ENCODE data around the gene TRIM29.

Gene TRIM29

DNA sequence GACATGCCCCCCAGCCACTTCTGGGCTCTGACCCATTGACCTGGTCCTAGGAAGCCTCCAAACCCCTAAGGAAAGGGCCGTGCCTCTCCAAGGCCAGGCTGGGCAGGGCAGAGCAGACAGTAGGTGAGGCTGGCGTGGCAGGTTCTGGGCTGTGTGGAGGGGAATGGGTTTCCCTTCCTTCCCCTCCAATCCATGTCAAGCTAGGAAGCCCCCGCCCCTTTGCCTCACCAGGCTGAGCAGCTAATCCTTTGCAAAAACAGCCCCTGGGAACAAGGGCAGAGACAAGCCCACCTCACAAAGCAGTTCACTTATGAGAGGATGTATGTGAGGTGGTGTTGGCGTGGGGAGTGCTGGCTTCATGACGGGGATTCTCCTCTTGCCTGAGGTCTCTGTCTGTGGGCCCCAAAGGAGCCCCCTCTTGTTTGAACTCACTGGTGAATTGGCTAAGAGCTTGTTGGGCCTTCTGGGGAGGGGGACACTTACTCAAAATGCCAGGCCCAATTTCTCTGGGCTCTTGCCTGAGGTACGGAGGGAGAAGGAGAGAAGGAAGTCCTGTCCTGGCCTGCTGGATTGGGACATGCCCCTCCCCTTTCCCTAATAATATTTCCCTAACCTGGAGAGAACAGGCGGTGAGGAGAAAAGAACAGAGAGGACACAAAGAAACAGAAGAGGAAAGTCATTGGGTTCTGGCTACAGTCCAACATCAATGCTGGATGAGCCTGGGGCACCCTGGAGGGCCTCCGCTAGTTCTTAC, 1.6 kb upstream of the TRIM29 start:
- DNase-seq (ENCODE audit: low read depth in 1 of 2, low spot score in 1 of 2), result no peak

DNA sequence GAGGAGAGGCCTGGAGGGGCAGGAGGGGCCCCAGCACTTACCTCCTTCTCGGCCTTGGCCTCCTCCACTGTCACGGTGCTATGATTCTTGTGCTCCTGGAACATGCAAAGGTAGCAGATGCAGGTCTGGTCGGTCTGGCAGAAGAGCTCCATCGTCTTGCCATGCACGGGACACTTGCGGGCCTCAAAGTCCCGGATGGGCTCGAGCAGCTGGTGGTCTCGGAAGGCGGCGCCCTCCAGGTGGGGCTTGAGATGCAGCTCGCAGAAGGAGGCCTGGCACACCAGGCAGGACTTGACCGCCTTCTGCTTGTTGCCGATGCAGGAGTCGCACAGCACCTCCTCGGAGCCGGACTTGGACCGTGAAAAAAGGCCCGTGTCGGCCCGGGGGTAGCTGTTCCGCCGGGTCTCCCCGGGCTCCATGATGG, 714 bp downstream of the TRIM29 start:
- DNase-seq (ENCODE audit: low read depth in 1 of 2, low spot score in 1 of 2), result no peak

DNA sequence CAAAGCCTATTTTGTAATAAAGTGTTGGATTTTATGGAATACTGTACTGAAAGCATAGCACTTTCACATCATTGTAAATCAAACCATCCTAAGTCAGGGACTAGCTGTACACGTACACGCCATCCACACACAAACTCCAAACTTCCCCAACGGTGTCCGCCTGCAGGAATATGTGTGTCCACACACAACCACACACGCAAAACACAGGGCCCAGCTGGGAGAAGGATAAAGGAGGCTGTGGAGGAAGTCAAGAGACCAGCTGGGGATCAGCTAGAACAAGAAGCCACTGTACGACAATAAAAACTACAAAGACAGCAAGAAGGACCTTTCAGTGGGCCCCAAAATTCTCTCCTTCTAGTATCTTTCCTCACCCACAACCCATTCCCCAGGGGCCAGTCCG, 1.6 kb downstream of the TRIM29 start:
- DNase-seq (ENCODE audit: low read depth in 1 of 2, low spot score in 1 of 2), result no peak

DNA sequence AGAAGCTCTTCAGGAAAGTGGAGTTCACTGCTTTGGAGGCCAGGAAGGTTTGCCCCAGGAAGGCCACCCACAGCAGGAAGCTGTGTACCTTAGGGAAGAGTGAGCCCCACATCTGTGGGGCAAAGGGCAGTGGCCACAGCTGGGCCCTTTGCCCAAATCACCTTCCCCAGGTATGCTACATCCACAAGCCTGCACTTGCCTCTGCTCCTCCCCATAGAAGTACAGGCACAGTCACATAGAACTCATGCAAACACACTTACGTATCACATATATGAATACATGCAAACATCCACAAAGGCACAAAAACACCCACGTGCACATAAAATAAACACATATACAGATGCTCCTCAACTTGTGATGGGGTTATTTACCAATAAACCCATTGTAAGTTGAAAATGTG, 2.1 kb downstream of the TRIM29 start:
- no peak for DNase-seq (ENCODE audit: low read depth in 1 of 2, low spot score in 1 of 2)

DNA sequence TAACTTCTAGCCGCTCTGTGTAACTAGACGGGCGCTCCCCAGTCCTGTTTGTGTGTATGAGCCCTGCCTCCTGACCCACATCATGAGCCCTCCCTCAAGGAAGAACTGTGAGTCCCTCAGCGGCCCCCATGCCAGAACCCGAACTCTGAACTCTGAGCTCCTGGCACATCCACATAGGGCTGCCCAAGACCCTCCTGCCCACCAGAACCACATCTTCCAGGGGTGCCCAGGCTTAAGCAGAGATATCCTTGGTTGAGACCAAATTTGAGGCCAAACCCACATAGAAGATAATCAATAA, 3.0 kb downstream of the TRIM29 start:
- DNase-seq (ENCODE audit: low read depth in 1 of 2, low spot score in 1 of 2), result no peak

DNA sequence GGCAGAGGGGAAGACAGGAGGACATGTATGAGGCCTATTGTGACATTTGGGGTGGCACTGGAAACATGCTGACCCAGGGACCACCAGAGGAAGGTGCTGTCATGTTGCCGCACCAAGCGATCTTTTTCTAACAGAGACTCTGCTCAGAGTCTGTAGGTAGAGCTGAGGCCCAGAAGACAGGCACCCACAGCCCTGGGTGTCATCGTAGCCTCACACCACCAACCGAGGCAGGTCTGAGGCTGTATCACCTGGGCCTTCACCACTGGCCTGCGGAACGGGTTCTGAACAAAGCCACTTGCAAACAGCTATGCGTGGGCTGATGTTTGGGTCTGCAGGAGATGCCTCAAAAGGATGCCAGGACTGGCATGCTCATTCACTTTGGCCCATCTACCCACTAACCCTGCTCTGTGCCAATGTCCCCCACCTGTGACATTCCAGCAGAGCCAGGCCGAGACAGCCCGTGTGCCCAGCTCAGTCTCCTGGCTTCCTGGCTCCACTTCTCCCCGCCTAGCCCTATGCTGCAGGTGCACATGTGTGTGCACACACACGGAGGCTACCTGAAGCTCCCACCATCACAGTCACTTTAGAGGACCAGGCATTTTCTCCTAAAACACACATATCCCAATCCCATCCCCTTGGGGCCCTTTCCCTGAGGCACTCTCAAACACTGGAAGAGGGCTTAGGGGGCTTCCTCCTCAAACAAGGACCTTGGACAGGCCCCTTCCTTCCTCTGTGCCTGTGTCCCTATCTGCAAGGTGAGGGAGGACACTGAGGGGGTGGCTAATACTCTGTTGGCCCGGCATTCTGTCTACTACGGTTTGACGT, 3.6 kb downstream of the TRIM29 start:
- no peak for DNase-seq (ENCODE audit: low read depth in 1 of 2, low spot score in 1 of 2)

DNA sequence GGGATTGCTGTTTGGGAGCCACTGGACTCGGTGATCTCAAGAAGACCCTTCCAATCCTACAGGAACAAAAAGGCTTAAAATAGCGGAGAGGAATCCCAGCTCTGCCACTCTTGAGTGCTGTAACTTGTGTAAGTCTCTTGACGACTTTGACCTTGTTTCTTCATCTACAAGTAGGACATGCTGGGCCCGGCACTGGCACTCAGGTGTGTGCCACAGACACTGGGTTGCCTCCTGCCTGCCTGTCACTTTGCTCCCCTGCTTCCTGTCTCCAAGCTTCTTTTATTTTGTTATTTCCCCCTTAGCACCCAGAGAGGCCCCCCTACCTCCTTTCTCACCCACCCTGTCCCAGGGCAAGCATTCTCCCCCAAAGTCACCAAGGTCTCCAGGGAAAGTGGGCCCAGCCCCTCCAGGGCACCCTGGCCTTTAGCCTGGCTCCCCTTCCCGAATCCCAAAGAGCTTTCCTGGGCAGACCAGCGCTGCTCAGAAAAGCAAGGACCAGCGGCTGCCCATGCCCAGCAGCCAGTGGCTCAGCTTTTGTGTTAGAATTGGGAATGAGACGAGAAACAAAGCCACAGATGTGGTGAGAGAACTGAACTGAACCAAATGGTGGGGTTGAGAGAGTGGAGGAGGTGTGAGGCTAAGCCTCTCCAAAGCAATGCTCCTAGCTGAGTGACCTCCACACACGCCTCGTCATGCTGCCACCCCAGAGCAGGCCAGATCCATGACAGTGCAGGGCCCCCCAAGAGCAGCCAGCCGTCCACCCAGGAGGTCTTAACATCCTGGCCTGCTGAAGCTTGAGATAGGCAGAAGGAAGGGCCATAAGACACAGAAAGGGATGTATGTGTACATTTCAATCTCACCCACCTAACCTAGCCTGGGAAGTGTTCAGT, 4.5 kb downstream of the TRIM29 start:
- DNase-seq (ENCODE audit: low read depth in 1 of 2, low spot score in 1 of 2), result no peak

DNA sequence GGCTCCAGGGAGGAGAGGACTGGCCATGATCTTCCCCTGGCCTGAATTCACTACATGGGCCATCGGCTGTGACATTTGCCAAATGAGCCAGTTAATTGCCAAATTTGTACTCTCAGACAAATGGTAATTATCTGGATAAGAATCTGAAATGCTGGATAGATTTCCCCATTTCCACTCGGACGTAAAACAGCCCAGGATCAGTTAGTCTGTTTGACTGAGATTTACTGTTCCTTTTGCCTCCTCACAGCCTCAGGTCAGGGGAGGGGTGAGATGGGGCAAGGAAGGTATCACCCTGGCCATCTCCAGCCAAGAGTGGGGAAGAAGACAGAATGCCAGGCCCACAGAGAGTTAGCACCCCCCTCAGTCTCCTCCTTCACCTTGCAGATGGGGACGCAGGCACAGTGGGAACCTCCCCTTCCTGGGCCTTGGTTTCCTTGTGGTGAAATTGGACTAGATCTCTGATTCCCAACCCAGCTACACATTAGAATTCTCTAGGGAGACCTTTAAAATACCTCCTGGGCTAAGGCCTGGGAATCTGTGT, 5.2 kb downstream of the TRIM29 start:
- no peak for DNase-seq (ENCODE audit: low read depth in 1 of 2, low spot score in 1 of 2)

DNA sequence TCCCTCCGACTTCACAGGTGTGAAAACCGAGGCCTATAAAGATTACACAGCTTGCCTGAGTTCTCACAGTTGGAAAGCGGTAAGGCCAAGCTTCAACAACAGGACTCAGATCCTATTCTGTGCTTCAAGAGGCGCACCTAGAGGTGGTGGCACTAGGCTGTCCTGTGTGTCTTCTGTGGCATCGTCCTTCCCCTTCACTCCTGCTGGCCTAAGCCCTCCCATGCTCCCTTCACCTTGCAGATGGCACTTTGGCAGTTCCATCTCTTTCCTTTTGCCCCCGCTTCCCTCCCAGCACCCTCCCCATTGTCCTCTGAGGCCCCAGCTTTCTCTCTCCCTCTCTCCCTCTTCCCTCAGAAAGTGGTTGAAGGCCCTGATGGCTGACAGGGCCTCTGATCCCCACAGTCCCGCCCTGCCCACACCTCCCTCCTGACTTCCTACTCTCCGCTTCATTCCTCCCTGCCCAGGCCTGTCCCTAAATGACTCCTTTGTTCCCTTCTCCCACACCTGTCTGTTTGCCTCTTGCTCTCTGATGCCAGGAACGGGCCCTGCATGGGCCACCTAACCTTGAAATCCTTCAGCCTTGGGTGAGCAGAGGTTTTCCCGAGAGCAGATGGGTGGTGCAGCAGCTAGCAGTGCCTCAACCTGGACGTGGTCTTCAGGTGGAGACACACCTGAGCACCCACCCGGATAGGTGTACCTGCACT, 5.8 kb downstream of the TRIM29 start:
- DNase-seq (ENCODE audit: low read depth in 1 of 2, low spot score in 1 of 2), result no peak

DNA sequence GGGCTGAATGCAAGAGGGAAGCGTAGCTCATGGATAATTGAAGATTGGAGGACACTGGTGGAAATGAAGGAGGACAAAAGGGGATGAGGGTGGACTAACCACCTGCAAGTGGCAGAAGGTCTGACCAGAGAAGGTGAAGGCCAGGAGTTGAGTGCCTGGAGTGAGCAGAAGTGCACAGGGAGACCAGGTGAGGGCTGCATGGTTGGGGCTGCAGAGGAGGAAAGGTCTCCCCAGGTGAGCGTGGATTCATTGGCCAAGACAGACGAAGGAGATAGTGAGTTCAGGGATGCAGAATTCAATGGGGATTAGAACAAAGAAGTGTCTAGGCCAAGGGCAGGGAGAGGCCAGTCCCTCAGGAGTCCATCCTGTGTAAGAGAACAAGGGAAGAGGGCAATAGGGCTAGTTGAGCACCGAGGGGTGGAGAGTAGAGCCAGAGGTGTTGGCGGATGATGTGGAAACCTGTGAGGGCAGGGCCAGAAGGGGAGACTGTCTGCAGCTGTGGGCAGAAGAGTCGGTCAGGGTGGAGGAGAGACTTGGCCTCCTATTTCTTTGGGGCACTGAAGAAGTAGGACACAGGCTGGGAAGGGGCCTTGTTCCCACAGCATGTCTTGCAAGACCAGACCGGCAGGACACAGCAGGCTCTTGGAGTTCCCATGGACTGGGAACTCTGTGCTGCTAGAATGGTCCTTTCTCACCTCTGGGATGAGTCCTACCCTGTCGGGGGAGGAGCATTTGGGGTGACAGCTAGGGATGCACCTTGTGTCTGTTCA, 6.7 kb downstream of the TRIM29 start:
- DNase-seq (ENCODE audit: low read depth in 1 of 2, low spot score in 1 of 2), result no peak

DNA sequence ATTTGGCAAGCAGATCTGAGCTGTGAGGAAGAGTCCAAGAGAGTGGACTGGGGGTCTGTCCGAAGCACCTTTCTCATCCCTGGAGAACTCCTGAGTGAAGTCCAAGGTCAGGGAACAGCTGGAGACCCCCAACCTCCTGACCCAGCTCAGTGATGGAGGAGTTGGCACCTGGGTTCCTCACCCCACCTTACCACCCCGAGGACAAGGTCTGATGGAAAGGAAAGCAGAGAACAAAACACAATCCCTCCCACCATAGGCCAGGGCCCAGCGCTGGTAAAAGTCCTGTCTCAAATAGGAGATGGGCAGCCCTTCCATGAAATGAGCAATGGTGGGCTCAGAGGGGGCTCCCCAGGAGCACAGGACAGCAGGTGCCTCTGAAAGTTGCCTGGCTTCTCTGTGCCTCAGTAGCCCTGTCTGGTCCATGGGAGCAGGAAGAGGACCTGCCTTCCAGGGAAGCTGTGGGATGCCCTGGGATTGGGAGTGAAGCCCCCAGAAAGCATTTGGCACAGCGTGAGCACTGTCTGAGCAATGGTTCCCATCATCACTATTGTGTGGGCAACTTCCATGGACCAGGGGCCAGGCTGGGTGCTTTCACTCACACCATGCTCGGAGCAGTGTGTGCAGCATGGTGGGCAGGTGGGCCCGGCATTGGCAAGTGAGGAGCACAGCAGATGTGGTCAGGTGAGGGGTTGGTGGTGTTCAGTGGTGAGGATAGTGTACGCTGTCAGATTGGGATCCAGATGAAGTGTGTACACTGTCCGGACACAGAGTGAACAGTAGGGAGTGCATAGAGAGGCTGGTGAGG, 7.5 kb downstream of the TRIM29 start:
- DNase-seq (ENCODE audit: low read depth in 1 of 2, low spot score in 1 of 2), result no peak

DNA sequence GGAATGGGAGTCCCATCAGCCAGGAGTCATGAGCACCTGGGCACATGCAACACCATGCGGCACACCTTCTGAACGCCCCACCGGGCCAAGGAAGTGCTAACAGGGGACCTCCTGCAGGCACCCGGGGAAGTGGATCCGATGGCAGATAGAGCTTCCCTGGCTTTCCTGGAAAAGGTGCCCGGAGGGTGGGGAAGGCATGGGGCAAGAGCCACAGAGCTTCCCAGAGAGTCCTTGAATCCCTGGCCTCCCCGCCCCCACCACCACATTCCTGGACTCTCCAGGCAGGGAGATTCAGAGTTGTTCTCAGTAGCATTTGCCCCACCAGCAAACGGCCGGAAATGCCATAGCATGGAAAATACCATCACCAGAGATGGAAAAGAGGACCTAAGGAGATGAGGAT, 8.3 kb downstream of the TRIM29 start:
- DNase-seq (ENCODE audit: low read depth in 1 of 2, low spot score in 1 of 2), result no peak

DNA sequence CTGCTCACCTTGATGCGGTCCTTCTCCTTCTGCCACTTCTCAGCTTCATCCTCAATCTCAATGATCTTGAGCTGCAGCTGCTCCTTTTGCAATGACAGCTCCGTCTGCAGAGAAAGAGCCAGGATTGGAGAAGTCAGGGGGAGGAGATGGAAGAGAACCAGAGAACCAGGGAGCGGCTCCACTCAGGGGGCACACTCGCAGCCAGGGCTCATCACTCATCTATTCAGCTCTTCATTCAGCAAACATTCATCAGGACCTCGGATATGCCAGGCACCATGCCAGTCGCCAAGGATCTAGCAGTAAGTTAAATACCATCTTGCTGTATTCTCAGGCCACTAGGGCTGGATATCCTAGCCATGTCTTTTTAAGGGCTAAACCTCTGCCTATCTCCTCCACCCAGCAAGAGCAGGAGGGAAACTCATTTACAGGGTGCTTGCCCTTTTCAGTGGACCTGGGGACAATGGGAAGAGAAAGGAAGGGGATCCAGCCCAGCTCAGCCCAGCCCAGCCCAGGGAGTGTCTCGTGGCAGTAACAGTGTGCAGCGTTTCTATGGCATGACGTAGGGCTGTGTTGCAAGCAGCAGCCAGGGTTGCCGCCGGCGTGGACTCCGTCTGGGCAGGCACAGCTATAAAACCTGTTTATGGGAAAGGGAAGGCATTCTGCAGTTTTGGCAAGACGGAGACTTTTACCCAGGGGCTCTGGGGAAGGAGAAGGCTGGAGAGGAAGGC, 9.4 kb downstream of the TRIM29 start:
- no peak for DNase-seq (ENCODE audit: low read depth in 1 of 2, low spot score in 1 of 2)

DNA sequence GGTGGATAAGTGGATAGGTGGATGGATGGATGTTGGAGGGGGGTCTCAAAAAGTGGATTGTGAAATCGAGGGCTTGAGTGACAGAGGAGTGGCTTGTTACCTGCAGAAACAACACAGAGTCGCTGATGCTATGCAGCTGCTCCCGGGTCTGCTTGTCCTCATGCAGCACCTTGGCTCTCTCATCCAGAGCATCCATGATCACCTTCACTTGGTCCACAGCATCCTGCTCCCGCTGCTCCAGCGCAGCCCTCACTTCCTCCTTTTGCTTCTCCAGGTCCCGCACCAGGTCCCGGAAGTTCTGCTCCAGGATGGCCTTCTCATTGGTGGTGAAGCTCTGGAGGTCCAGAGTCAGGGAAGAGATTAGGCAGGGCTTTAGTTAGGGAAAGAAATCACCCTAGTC, 10.7 kb downstream of the TRIM29 start:
- DNase-seq (ENCODE audit: low read depth in 1 of 2, low spot score in 1 of 2), result no peak

DNA sequence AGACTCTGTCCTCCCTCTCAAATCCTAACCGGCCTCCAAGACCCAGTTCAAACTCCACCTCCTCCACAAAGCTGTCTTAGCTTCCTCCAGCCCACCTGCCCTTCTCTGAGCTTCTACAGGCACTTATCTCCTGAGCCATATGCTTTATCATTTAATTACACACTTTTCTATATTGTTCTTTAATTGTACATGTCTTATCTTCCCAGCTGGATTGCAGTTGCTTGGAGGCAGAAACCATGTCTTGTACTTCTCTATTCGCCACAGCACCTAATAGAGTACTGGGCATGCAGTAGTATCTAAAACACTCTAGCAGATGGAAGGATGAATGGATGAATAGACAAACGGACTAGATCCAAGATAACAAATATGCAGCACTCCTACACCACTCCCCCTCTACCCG, 11.3 kb downstream of the TRIM29 start:
- DNase-seq (ENCODE audit: low read depth in 1 of 2, low spot score in 1 of 2), result no peak

DNA sequence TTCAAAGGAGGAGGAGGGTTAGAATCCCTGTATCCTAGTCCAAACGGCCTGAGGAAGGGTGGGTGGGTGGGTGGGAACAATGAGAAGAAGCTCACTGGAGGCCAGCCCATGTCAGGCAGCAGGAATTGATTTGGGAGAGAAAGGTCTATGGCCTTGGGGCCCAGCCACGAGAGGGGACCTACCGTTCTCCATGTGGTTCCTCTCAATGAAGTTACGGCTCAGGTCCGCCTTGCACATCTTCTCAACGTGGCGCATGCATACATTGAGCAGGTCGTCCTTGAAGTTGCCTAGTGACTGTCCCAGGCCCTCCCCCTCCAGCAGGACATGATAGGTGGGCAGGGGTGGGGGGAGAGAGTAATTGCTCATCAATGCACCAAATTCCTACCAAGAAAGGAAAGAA, 12.4 kb downstream of the TRIM29 start:
- no peak for DNase-seq (ENCODE audit: low read depth in 1 of 2, low spot score in 1 of 2)

DNA sequence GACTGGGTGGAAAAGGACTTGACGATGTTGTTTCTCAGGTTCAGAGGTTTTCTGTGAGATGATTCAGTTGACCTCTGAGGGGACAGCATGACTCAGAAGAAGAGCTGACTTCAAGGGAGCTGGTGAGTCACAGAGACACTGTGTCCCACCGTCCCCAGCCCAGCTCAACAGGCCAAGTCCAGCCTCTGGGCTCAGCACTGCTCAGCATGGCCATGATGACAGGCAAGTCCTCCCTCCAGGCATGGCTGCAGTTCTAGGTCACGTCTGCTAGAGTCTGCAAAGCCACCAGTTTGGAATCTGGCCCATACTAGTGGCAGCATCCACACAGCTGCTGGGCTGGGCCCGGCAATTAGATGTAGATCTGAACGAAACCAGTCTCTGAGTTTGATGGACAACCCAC, 12.9 kb downstream of the TRIM29 start:
- DNase-seq (ENCODE audit: low read depth in 1 of 2, low spot score in 1 of 2), result no peak

DNA sequence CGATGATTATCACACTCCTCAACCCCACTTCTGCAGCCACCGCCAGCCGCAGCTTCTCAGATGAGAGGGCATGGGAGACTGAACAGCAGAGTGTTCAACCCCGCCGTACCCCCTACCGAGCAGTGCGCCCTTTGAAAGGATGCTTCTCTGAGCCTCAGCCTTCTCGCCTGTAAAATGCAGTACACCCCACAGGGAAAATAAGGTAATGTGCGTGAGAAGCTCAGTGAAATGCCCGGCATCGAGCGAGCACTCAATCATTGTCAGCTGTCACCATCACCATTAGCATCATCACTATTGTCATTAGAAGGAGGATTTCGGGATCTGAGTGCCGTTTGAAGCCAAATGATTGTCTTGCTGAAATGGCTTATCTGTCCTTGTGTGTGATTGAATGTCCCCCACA, 13.6 kb downstream of the TRIM29 start:
- DNase-seq (ENCODE audit: low read depth in 1 of 2, low spot score in 1 of 2), result no peak

DNA sequence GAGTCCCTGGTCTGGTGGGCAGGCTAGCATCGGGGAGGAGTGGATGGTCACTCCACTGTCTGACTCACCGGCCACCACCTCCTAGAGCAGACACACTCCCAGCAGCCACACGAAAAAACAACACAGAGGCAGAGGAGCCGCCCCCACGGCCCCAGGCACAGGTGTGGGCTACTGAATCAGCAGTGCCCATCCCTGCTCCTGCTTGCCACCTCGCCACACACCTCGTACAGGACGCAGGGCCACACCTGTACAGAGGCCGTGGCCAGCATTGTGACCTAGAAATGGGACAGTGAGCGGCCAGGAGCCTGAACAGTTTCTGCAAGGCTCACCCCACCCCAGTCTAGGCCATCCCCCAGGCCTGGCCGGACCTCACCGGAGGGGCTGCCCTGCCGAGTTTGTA, 14.0 kb downstream of the TRIM29 start:
- DNase-seq (ENCODE audit: low read depth in 1 of 2, low spot score in 1 of 2), result no peak

All from stimulated activated CD4-positive, alpha-beta T cell treated with anti-CD3 and anti-CD28 coated beads, Interleukin-15, amount 100 ng/mL, for 1 hour (primary cell).